Measurements from ENCODE around the gene MLLT3. TPM values are rescaled to one million over a fixed set of nuclear protein-coding genes. Genes with fewer than 3 reads are reported as not detected.

Gene MLLT3
- total RNA-seq, 4 donors from 2014 or later = 2.1 to 30.4 (median 14.0) TPM

GRCh38 chr9:20390400-20390799, 231.9 kb downstream of the MLLT3 start:
- DNase-seq = no peak
- no peaks in the 10 kb centered on the region for H3K36me3 ChIP-seq
- no peaks in the 10 kb centered on the region for H3K9me3 ChIP-seq
- TF ChIP-seq CTCF (IDR thresholded peaks at IDR 0.05) = no peak
- TF ChIP-seq POLR2A (IDR thresholded peaks at IDR 0.05) = no peak
- intact Hi-C loops (cut with DNase I; ENCODE audit: low total_unique reads) = no loop called here
- no peak overlapping the region for H3K4me3 ChIP-seq
- H3K27ac ChIP-seq = no peak overlapping the region
- no peaks in the 10 kb centered on the region for H3K27me3 ChIP-seq
- H3K4me1 ChIP-seq = no peaks in the 10 kb centered on the region

- Histone ChIP-seq H3K9me3 (no peaks in the 10 kb centered on the region), H3K4me1 (no peaks in the 10 kb centered on the region), H3K36me3 (no peaks in the 10 kb centered on the region), H3K27me3 (no peaks in the 10 kb centered on the region), H3K4me3 (no peak overlapping the region), H3K27ac (no peak overlapping the region)
- intact Hi-C loops (cut with DNase I; ENCODE audit: low total_unique reads) = no loop called here
- DNase-seq = no peak
- no peak for TF ChIP-seq CTCF (IDR thresholded peaks at IDR 0.05)
- no peak for TF ChIP-seq POLR2A (IDR thresholded peaks at IDR 0.05)
These were observed 235.2 kb downstream of the MLLT3 start for GRCh38 chr9:20387062-20387461.

GRCh38 chr9:20384642-20385041, 237.7 kb downstream of the MLLT3 start:
- Histone ChIP-seq H3K27ac (no peak overlapping the region), H3K4me3 (no peak overlapping the region), H3K9me3 (no peaks in the 10 kb centered on the region), H3K4me1 (no peaks in the 10 kb centered on the region), H3K27me3 (no peaks in the 10 kb centered on the region), H3K36me3 (no peaks in the 10 kb centered on the region)
- DNase-seq = no peak
- intact Hi-C loops (cut with DNase I; ENCODE audit: low total_unique reads) = no loop called here
- TF ChIP-seq CTCF (IDR thresholded peaks at IDR 0.05) = no peak
- no peak for TF ChIP-seq POLR2A (IDR thresholded peaks at IDR 0.05)

- no peak for DNase-seq
- intact Hi-C loops (cut with DNase I; ENCODE audit: low total_unique reads) = no loop called here
- no peaks in the 10 kb centered on the region for H3K9me3 ChIP-seq
- no peak overlapping the region for H3K27ac ChIP-seq
- no peak overlapping the region for H3K4me3 ChIP-seq
- H3K36me3 ChIP-seq = no peaks in the 10 kb centered on the region
- H3K4me1 ChIP-seq = no peaks in the 10 kb centered on the region
- no peak for TF ChIP-seq POLR2A (IDR thresholded peaks at IDR 0.05)
- no peak for TF ChIP-seq CTCF (IDR thresholded peaks at IDR 0.05)
- no peaks in the 10 kb centered on the region for H3K27me3 ChIP-seq
These were observed 239.7 kb downstream of the MLLT3 start for GRCh38 chr9:20382460-20383071.

- TF ChIP-seq CTCF (IDR thresholded peaks at IDR 0.05) (no peak), POLR2A (IDR thresholded peaks at IDR 0.05) (no peak)
- Histone ChIP-seq H3K4me1 (no peaks in the 10 kb centered on the region), H3K36me3 (no peaks in the 10 kb centered on the region), H3K27ac (no peak overlapping the region), H3K9me3 (no peaks in the 10 kb centered on the region), H3K4me3 (no peak overlapping the region), H3K27me3 (no peaks in the 10 kb centered on the region)
- no peak for DNase-seq
- intact Hi-C loops (cut with DNase I; ENCODE audit: low total_unique reads) = no loop called here
These were observed 241.8 kb downstream of the MLLT3 start for GRCh38 chr9:20380546-20380945.

Measured in uterus (tissue), 4 donors.